GOT3 (cell line): ENCODE results near the gene ATAD2B.
"Not testable (repeated sequence)": the region's sequence is repeated elsewhere in the genome, so short reads cannot be mapped to it uniquely, and the experiment has no call there.

Source experiments
- DNase-seq: peaks from one replicate; lab custom pipeline; 2025; ENCODE audit warnings: mixed read lengths; lab: John Stamatoyannopoulos, UW

Gene ATAD2B

DNA sequence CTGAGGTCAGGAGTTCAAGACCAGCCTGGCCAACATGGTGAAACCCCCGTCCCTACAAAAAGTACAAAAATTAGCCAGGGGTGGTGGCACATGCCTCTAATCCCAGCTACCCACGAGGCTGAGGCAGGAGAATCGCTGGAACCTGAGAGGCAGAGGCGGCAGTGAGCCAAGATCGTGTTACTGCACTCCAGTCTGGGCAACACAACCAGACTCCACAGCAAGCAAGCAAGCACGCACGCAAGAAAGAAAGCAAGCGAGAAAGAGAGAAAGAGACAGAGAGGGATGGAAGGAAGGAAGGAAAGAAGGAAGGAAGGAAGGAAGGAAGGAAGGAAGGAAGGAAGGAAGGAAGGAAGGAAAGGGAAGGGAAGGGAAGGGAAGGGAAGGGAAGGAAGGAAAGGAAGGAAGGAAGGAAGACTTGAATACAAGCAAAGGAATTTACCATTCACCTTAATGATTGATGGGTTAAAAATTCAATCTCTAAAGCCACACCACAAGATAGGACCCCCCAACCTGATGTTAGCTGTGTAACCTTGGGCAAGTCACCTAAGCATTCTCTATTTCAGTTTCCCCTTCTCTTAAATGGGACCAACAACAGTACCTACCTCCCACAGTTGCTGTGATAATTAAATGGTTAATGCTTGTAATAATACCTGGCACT is 181.7 kb downstream of the ATAD2B start:
- no peak for DNase-seq

DNA sequence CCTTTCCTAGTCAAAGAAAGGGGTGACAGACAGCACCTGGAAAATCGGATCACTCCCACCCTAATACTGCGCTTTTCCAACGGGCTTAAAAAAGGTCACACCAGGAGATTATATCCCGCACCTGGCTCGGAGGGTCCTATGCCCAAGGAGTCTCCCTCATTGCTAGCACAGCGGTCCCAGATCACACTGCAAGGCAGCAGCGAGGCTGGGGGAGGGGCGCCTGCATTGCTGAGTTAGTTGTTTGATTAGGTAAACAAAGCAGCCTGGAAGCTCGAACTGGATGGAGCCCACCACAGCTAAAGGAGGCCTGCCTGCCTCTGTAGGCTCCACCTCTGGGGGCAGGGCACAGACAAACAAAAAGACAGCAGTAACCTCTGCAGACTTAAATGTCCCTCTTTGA is 190.1 kb downstream of the ATAD2B start:
- DNase-seq = not testable (repeated sequence)

DNA sequence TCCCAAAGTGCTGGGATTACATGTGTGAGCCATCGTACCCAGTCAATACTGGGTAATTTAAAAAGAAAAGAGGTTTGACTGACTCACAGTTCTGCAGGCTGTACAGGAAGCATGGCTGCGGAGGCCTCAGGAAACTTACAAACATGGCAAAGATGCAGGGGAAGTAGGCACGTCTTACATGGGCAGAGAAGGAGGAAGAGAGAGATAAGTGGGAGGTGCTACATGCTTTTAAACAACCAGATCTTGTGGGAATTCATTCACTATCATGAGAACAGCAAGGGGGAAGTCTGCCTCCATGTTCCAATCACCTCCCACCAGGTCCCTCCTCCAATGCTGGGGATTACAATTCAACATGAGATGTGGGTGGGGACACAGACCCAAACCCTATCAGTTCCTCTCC is 192.5 kb downstream of the ATAD2B start:
- DNase-seq = no peak

DNA sequence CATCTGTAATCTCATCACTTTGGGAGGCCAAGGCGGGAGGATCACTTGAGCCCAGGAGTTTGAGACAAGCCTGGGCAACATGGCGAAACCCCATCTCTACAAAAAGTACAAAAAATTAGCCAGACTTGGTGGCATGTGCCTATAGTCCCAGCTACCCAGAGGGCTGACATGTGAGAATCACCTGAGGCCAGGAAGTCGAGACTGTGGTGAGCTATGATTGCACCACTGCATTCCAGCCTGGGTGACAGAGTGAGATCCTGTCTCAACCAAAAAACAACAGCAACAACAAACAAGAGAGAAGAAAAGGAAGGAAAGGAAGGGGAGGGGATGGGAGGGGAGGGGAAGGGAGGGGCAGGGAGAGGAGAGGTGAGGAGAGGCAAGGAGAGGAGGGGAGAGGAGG is 203.9 kb downstream of the ATAD2B start:
- not testable (repeated sequence) for DNase-seq

DNA sequence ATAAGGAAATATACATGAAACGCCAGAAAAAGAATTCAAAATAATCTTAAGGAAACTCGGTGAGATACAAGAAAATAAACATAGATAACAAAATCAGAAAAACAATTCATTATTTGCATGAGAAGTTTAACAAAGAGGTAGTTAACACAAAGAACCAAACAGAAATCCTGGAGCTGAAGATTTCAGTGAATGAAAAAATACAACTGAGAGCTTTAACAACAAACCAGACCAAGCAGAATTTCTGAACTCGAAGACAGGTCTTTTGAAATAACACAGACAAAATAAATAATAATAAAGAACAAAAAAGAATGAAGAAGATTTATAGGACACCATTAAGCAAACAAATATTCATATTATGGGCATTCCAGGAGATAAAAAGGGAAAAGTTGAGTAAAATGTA is 204.7 kb downstream of the ATAD2B start:
- DNase-seq = no peak

DNA sequence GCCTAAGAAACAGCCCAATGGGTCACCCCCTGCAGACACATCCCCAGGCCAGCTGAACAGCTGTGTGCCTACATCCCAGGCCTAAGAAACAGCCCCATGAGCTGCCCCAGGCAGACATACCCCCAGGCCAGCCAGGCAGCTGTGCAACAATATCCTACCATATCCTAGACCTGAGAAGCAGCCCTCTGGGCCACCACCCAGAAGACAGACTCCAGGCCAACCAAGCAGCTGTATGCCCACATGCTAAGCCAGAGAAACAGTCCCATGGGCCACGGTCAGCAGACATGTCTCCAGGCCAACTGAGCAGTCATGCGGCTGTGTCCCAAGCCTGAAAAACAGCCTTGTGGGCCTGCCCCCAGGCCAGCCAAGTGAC is 205.5 kb downstream of the ATAD2B start:
- no peak for DNase-seq

DNA sequence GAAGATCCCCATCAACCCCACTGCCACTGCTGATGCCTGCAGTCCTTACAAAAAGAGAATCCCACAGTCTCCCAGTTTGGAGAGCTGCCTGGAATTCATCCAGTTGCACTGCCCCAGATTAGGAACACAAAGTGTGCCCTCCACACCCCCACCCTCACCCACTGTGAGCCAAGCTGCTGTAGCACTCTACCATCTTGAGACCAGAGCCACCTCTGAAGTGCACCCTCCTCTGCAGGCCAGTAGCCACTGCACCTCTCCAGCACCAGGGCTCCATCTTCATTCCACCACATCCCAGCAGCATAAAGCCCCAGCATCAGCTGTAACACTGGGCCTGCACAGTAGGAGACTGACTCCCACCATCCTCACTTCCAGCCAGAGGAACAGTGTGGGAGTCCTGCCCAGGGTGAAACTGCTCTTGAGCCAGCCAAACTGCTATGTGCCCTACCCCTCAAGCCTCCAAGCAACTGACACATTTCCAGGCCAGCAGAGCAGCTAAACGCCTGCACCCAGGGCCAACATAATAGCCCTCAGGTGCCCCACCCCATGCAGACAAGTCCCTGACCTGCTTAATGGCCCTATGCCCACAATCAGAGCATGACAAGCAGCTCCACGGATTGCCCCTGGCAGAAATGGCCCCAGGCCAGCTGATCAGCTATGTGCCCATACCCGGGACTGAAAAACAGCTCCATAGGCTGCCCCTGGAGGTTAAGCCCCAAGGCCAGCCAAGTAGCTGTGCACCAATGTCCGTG is 206.0 kb downstream of the ATAD2B start:
- DNase-seq = no peak

DNA sequence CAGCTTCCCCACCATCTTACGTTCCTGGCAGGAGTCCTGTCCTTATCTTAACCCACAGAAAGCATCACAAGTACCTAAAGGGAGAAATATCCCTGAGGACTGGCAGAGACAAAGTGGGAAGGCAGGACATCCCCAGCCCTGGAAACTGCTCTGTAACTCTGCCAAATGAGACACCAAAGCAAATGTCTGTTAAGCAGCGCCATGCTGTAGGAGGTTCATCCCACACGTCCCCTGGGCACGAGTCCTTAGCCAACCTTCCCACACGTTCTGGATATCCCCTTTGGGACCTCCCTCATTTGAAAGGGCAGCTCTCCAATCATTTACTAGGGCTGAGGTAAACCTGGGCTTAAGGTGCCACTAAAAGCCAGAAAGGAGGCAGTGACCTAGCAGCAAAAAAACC is 207.2 kb downstream of the ATAD2B start:
- no peak for DNase-seq

DNA sequence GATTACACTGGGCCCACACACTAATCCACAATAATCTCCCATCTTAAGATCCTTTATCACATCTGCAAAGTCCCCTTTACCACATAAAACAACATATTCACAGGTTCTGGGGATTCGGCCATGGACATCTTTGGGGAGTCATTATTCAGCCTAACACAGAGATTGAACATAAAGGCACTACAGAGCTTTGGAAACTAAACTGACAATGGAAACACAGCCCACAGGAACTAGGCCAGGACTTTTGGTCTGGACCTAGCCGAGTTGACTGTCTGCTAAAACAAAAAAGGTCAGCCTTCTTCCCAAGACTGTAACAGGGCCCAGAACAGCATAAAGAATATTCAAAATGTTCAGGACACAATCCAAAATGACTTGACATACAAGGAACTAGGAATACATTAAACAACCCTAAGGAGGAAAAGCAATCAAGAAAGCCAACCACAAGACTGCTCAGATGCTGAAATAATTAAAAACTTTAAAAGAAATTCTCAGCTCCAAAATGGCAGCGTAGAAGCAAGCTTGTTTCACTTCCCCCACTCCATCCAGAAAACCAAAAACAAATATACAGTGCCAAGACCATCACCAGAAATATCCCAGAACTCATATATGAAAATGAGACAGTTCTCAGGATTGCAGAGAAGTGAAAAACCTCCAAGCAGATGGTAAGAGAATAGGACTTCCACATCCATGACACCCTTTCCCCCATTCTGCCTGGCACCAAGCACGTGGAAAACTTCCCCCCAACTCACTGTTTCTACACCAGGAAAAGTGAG is 207.8 kb downstream of the ATAD2B start:
- DNase-seq = no peak

DNA sequence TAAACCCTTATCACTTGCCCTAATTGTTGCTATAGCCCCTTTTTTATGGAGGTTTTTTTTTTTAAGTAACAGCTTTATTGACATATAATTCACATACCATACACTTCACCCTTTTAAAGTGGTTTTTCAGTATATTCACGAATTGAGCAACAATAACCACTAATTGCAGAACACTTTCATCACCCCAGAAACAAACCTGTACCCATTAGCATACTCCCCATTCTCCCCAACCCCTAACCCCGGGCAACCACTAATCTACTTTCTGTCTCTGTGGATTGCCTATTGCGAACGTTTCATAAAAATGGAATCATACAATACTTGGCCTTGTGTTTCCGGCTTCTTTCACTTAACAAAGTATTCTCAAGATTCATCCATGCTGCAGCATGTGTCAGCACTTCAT is 213.6 kb downstream of the ATAD2B start:
- DNase-seq = no peak

DNA sequence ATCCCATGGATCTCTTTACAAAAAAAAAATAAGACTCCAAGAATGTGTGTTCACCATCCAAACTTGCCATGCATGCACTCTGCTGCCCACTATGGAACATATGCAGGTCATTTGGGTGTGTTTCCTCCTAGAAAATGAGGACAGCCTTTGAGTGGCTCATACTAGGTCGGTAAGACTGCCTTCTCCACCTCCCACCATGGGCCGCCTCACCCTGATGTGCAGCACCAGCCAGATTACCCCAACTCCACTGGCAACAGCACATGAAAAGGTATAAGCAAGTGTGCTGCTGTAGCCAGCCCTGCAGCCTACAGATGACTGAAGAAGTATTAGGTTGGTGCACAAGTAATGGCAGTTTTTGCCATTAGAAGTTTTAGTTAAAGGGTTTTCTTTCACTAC is 214.2 kb downstream of the ATAD2B start:
- DNase-seq = no peak

DNA sequence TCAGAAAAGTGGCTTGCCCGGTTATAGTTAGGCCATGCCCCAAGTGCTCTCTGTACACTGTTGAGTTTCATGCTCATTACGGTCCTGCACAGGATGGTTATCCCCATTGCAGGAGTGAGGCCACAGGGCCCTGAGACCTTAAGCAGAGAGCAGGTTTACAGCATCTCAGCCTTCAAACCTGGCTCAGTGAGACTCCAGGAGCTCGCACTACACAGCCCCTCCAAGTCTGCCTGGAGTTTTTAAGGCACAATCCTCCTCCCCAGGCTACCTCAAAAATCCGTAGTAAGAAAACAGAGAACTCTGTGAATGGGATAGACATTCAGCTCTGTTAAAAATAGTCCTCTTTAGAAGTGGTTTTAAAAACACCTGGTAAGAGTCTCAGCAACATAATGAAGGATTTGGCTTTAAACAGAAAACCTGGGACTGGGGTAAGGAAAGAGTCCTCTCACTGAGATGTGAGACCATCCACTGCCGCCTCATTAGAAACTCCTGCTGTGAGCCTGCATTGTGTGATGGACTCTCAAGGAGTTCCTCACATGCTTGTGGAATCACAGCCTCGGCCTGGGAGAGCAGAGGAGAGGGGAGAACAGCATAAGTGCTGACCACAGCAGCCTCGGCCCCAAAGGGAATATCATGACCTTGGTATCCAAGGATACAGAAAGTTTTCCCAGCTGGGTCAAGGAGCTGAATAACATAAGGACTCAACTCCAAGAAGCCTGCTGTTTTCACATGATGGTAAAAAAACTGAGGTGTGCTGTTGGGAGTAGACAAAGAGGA is 214.8 kb downstream of the ATAD2B start:
- no peak for DNase-seq

DNA sequence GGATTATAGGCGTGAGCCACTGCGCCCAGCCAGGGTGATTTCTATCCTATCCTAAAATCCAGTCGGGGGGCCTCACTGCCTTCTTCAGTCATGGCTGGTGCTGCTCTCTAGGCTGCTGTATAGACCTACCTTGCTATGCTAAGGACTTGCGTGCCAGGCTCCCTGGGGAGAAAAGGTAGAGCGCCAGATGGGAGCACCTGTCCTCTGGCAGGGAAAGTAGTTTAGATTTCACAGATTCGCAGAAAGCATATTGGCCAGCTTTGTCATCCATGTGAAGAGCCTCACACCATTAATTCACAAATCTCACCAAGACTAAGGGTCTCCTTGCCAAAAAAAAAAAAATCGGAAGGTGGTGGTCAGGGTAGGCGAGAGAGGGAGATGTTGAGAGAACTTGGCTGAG is 217.6 kb downstream of the ATAD2B start:
- no peak for DNase-seq

DNA sequence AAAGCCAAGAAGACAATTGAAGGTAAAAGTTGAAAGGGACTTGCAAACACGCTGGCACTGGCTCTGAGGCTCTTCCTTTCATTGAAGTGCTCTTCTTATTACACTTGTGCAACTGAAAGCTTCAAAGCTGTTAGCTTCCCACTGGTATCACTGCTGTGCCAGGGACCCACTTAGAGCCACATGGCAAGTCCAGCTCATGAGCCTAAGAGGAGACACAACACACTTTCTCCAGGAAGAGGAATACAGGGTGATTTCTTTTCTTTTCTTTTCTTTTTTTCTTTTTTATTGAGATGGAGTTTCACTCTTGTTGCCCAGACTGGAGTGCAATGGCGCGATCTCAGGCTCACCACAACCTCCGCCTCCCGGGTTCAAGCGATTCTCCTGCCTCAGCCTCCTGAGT is 218.2 kb downstream of the ATAD2B start:
- DNase-seq = no peak

DNA sequence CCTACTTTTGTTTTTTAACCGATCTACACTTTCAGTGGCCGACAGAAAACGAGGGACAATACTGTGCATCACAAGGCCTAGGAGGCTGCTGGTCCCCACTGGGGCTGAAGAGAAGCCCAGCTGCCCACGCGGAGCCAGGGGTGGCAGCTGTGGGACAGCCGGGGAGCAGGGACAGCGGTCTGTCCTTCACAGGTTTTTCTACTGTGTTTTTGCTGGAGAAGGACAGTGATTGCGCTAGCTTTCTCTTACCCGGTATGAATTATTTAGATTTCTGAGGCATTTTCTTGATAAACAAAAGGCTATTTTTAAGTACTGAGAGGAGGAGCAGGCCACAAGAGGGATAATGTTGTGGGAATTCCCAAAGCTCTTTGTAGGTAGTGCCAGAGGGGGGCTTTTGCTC is 219.8 kb downstream of the ATAD2B start:
- DNase-seq = no peak

DNA sequence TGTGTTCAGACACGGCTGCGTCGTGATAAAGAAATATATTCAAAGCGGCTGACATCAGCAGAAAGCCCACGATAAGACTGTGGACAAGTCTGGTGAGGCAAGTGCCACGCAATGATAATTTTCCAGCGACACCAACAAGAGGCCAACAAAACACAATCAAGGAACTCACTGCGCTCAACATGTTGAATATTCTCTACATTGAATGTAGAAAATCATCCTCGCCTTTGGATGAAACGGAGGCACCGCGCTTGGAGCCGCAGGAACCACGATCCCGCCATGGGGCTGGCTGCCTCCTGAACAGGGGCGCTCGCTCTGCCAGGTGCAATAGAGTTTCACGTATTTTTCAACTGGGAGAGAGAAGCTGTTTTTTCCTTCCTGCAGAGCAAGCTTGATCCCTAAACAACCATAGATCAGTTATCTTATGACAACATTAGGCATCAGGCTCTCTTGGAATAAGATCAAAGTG is 220.3 kb downstream of the ATAD2B start:
- no peak for DNase-seq

DNA sequence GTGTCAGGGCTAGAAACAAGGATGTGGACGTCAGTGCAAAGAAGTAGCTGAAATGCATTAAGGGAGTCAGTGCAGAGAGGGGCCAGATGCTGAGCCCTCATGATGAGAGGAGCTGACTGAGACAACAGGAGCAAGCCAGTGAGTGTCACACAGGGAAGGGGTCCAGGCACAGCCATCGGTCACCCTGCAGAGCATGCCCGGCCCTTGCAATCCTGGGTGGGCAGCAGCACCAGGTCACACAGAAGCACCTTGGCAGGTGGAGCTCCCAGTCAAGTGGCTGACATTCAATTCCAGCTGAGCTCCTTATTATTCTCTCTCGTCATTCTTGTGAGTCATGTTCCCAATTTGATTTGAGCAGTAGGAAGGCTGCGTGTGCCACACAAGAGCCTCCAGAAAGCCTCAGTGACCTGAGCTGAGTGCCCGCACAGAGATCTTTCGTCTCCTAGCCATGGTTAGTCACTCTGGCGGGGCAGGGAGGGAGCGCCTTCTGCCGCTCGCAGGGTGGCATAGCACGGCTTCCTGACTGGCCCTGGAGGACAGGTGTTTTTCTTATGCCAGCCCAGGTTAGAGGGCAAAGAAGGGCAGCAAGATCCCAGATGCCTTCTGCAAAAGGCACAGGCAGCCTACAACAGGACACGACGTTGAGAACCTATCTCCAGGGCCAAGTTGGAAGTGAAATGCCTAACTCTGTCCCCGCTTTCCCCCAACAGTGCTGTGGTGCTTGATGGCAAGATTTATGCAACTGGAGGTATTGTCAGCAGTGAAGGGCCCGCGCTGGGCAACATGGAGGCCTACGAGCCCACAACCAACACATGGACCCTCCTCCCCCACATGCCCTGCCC is 220.9 kb downstream of the ATAD2B start:
- DNase-seq = no peak

DNA sequence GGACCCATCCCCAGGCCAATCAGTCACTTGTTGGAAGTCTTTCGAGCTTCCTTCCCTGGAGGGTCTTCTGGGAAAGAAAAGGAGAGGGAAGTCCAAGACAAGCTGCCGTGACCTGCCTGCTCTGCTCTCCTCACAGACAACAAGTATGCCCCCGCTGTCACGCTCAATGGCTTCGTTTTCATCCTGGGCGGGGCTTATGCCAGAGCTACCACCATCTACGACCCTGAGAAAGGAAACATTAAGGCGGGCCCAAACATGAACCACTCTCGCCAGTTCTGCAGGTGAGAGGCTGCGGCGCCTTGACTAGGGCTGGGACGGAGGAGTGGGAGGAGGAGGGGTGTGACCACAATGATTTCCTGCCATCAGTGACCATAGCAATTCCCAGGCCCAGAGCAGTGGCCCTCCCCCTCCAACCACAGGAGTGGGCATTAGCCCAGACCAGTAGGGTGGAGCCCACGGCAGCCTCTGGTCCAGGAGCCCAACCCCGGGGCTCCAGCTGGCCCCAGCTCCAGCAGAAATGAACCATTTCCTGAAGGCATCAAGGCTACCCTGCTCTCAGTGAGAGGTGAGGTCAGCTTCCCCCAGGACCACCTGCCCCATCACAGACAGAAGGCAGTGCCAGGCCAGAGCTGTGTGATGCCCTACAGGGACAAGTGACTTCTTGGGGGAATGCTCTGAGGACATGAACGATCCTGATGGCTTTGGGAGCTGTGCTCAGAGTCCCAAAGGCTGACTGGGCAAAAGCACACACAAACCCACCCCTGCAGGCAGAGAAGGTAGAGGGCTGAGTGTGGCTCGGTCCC is 223.1 kb downstream of the ATAD2B start:
- DNase-seq = no peak

DNA sequence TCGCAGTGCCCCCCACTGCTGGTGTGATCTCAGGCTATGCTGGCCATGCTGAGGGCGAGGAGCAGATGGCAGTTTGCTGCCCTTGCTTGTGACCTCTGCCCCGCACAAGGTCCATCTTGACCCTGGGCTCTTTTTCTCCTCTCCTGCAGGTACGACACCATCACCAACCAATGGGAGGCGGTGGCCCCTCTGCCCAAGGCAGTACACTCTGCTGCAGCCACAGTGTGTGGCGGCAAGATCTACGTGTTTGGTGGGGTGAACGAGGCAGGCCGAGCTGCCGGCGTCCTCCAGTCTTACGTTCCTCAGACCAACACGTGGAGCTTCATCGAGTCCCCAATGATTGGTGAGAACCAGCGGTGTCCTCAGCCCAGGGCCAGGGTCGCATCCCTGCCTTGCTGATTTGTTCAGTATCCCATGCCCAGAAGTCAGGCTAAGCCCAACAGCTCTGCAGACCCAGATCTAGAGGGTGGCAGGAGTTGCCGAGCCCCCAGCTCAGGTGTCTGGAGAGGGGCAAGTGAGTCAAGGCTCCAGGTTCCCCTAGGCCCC is 223.8 kb downstream of the ATAD2B start:
- DNase-seq = no peak

DNA sequence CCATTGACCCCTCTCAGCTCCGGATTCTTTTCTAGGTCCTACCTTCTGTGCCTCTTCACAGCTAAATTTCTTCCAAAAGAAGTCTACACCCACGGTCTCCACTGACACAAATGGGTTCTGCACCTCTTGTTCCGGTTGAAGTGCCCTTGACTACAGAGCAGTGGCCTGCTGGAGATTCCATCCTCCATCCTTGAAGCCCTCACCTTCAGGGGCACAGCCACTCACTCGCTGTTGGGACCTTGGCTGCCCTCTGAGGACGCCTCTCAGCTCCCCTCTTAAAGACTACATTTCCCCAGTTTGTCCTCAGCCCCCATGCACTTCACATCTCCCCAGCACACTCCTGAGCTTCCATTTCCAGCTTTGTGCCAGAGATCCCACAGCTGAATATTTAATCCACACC is 226.3 kb downstream of the ATAD2B start:
- no peak for DNase-seq
